Dendritic cell treated with granulocyte-macrophage colony-stimulating factor and Interleukin-4, amounts not matched to agents 40 ng/mL and 50 ng/mL, for 4 days (primary cell): ENCODE measurements around the gene ZNF385A.
"Not testable (repeated sequence)": the region's sequence is repeated elsewhere in the genome, so short reads cannot be mapped to it uniquely, and the experiment has no call there.

Experiments
- H3K27ac Mint-ChIP-seq: one replicate; pipeline ENCODE4 v1.8.0; 2022; ENCODE audit warnings: mild to moderate bottlenecking, mixed read lengths
- H3K27me3 Mint-ChIP-seq: one replicate; pipeline ENCODE4 v1.8.0; 2022; ENCODE audit warnings: mild to moderate bottlenecking, mixed read lengths
- H3K36me3 Mint-ChIP-seq: one replicate; pipeline ENCODE4 v1.8.0; 2022; ENCODE audit warnings: low read depth, mixed read lengths
- H3K4me1 Mint-ChIP-seq: one replicate; pipeline ENCODE4 v1.8.0; 2022; ENCODE audit warnings: low read depth, mixed read lengths
- H3K4me3 Mint-ChIP-seq: one replicate; pipeline ENCODE4 v1.8.0; 2022; ENCODE audit warnings: mild to moderate bottlenecking, moderate library complexity, mixed read lengths
- H3K9me3 Mint-ChIP-seq: one replicate; pipeline ENCODE4 v1.8.0; 2022; ENCODE audit warnings: mixed read lengths
- intact Hi-C: fragments of 100-400 bp; cut with micrococcal nuclease; formaldehyde crosslinking; loops from one replicate; pipeline ENCODE4 v1.15.0; 2022

The ZNF385A gene

DNA sequence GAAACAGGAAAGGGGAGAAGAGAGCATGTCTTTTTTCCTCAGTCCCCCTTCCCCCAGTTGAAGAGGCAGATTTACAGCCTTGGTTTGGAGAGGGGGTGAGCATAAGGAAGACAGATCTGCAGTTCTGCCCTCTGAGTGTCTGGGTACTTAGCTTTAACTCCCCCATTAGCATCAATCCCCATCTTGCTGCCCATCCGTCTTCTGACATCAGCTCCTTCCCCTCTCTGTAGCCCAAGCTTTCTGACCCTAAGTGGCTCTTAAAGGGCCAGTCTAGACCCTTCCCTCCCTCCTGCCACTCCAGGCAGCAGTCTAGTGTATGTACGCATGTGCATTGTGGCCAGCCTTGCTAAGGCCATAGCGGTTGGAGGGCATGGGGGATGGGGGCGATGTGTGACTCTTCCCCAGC is 27.6 kb downstream of the ZNF385A start:
- no peak overlapping the region for H3K4me3 Mint-ChIP-seq
- H3K4me1 Mint-ChIP-seq, result peaks cover 15% of the 10 kb centered on the region
- no peaks in the 10 kb centered on the region for H3K9me3 Mint-ChIP-seq
- H3K27ac Mint-ChIP-seq, result no peak overlapping the region
- intact Hi-C loops, result no loop called here
- peaks cover 5% of the 10 kb centered on the region for H3K36me3 Mint-ChIP-seq
- H3K27me3 Mint-ChIP-seq, result no peaks in the 10 kb centered on the region

DNA sequence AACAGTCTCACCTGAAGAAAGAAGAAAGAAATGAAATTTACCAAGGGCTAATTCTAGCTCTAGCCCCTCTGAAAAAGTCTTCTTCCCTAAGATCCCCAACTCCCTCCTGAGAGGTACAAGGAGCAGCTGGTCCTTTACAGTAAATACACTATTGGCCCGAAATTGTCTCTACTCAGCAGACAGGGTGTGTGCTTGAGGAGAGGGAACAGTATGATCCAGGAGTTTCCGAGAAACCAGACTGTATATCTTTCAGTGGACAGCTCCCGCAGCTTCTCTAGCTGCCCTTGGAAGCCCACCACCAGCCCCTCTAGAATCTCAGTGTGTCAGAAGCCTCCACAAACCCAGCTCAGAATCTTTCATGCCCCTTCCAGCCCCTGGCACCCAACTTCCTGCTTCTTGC is 28.3 kb downstream of the ZNF385A start:
- Mint-ChIP-seq H3K4me3 (no peak overlapping the region), H3K27ac (no peak overlapping the region), H3K4me1 (peaks cover 23% of the 10 kb centered on the region), H3K36me3 (peaks cover 13% of the 10 kb centered on the region), H3K9me3 (no peaks in the 10 kb centered on the region), H3K27me3 (peaks cover 2% of the 10 kb centered on the region)
- intact Hi-C loops, result no loop called here

DNA sequence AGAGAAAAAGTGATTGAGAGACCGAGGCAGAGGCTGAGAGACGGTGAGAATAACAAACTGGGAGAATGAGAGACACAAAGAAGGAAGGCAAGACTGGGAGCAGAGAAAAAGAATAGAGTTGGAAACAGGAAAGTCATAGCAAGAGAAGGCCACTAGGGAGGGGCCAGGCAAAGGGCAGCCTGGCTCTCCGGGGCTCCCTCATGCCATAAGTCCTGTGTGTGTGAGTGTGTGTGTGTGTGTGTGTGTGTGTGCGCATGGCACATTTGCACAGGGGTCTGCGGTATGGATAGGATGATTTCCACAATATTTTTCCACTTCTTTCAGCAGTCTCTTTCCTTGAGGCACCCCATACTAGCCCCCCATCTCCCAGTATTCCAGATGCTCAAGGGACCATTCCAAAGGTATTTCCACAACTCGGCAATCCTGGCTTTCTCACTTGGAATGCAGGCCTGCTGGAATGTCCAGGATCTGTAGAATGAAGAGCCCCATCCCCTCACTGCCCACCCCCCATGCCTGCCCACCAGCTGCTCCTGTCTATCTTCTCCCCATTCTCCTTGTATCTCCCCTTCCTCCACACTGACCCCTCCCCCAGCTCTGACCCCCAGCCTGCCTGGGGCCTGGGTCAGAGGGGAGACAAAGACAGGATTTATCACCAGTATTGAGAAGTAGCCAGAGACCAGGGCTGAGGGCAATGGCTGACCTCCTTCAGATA is 29.3 kb downstream of the ZNF385A start:
- H3K27me3 Mint-ChIP-seq, result peaks cover 2% of the 10 kb centered on the region
- H3K27ac Mint-ChIP-seq, result no peak overlapping the region
- peaks cover 22% of the 10 kb centered on the region for H3K36me3 Mint-ChIP-seq
- no peaks in the 10 kb centered on the region for H3K9me3 Mint-ChIP-seq
- peaks cover 20% of the 10 kb centered on the region for H3K4me1 Mint-ChIP-seq
- no peak overlapping the region for H3K4me3 Mint-ChIP-seq
- intact Hi-C loops, result no loop called here

- H3K9me3 Mint-ChIP-seq, H3K27ac Mint-ChIP-seq, H3K27me3 Mint-ChIP-seq, H3K4me3 Mint-ChIP-seq, intact Hi-C loops: not testable (repeated sequence)
- H3K4me1 Mint-ChIP-seq, result peaks cover 22% of the 10 kb centered on the region
- peaks cover 32% of the 10 kb centered on the region for H3K36me3 Mint-ChIP-seq
Observed at GRCh38 chr12:54354271-54354670, 30.3 kb downstream of the ZNF385A start.

GRCh38 chr12:54352891-54353874 is 31.4 kb downstream of the ZNF385A start:
- Mint-ChIP-seq H3K4me1 (peaks cover 22% of the 10 kb centered on the region), H3K27ac (no peak overlapping the region), H3K9me3 (no peaks in the 10 kb centered on the region), H3K36me3 (peaks cover 43% of the 10 kb centered on the region), H3K27me3 (peaks cover 2% of the 10 kb centered on the region), H3K4me3 (no peak overlapping the region)
- intact Hi-C loops, result no loop called here

DNA sequence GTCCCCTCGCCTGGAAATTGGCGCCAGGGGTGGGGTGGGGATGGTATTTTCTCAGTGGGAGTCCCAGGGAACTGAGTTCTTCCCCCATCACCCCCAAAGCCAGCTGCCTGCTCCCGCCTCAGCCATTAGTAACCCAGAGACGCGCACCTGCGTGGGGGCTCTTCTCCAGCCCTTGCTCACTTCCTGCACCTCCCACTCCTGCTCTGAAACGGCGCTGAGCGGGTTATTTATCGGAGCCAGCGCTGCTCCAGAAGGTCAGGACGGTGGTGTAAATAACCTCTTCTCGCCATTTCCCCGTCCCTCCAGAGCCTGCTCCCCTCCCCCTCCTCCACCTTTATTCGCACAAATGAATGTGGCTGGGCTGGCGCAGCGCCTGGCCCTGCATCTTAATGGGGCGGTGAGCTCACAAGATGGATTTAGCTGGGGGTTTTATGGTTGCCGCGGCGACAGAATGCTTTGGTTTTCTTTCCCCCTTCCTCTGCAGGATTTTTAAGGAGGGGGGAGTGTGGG is 32.5 kb downstream of the ZNF385A start:
- peaks cover 54% of the 10 kb centered on the region for H3K36me3 Mint-ChIP-seq
- H3K4me1 Mint-ChIP-seq, result peaks cover 22% of the 10 kb centered on the region
- no peak overlapping the region for H3K27ac Mint-ChIP-seq
- intact Hi-C loops, result no loop called here
- H3K9me3 Mint-ChIP-seq, result no peaks in the 10 kb centered on the region
- no peak overlapping the region for H3K4me3 Mint-ChIP-seq
- peaks cover 2% of the 10 kb centered on the region for H3K27me3 Mint-ChIP-seq

GRCh38 chr12:54351341-54351740 is 33.2 kb downstream of the ZNF385A start:
- intact Hi-C loops, result no loop called here
- Mint-ChIP-seq H3K4me1 (peaks cover 18% of the 10 kb centered on the region), H3K9me3 (no peaks in the 10 kb centered on the region), H3K27ac (no peak overlapping the region), H3K36me3 (peaks cover 61% of the 10 kb centered on the region), H3K4me3 (no peak overlapping the region), H3K27me3 (peaks cover 2% of the 10 kb centered on the region)

DNA sequence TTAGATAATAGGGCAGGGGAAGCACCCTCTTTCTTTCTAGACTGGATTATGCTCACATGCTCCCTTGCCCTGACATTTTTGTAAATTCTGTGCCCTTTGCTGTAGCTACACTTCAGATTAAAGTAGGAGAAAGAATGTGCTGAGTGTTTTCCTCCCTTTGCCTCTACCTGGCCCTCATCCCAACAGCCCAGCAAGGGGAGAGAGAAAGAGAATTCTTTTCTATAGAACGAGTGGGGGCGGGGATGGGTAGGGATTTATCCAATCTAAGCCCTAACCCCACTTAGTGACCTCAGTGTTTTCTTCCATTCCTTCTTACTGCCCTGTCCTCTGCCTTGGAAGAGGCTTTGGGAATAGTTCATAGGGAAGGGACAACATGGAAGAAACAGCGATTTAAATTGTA is 33.8 kb downstream of the ZNF385A start:
- no peak overlapping the region for H3K4me3 Mint-ChIP-seq
- intact Hi-C loops, result no loop called here
- peaks cover 18% of the 10 kb centered on the region for H3K4me1 Mint-ChIP-seq
- no peaks in the 10 kb centered on the region for H3K9me3 Mint-ChIP-seq
- H3K27me3 Mint-ChIP-seq, result peaks cover 2% of the 10 kb centered on the region
- peaks cover 67% of the 10 kb centered on the region for H3K36me3 Mint-ChIP-seq
- H3K27ac Mint-ChIP-seq, result no peak overlapping the region

- Mint-ChIP-seq H3K9me3 (no peaks in the 10 kb centered on the region), H3K27ac (no peak overlapping the region), H3K36me3 (peaks cover 77% of the 10 kb centered on the region), H3K4me1 (peaks cover 27% of the 10 kb centered on the region), H3K27me3 (peaks cover 2% of the 10 kb centered on the region), H3K4me3 (no peak overlapping the region)
- intact Hi-C loops, result no loop called here
Observed at GRCh38 chr12:54349679-54350078, 34.9 kb downstream of the ZNF385A start.

DNA sequence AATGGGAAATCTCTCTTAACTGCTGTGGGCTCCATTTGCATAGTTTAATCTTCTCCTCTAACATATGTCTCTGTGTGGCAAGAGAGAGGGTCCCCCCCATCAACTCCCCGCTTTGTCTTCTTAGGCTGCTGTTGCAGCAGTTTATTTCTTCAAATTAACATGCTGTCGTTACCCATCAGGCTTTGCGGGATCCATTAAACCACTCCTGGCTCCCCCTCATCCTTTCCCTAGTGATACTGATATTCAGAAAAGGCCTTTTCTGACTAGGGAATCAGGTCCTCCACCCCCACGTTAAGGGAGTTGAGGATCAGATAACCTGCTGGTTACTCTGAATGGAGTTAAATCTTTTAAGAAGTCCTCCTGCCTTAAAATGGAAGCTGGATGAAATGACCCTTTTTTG is 35.5 kb downstream of the ZNF385A start:
- Mint-ChIP-seq H3K27ac (no peak overlapping the region), H3K27me3 (peaks cover 2% of the 10 kb centered on the region), H3K9me3 (no peaks in the 10 kb centered on the region), H3K36me3 (peaks cover 82% of the 10 kb centered on the region), H3K4me1 (peaks cover 27% of the 10 kb centered on the region), H3K4me3 (no peak overlapping the region)
- intact Hi-C loops, result no loop called here

- H3K9me3 Mint-ChIP-seq, result no peaks in the 10 kb centered on the region
- H3K4me3 Mint-ChIP-seq, result no peak overlapping the region
- H3K27ac Mint-ChIP-seq, result no peak overlapping the region
- no peaks in the 10 kb centered on the region for H3K27me3 Mint-ChIP-seq
- intact Hi-C loops, result no loop called here
- H3K4me1 Mint-ChIP-seq, result peaks cover 38% of the 10 kb centered on the region
- peaks cover 62% of the 10 kb centered on the region for H3K36me3 Mint-ChIP-seq
Observed at GRCh38 chr12:54341378-54342300, 42.9 kb downstream of the ZNF385A start.

DNA sequence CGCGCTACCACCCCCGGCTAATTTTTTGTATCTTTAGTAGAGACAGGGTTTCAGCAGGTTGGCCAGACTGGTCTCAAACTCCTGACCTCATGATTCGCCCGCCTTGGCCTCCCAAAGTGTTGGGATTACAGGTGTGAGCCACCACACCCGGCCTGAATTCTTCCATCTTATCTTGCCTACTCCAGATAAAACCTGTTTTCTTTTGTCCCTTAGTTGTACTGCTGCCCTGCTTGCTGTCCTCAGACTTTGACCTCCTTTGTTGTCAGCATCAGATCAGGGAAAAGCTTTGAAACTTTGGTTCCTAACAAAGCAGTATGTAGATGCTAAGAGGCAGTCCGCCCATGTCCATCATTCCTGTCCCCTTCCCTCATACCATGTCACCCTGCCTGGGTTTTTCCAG is 43.7 kb downstream of the ZNF385A start:
- H3K27ac Mint-ChIP-seq, result no peak overlapping the region

DNA sequence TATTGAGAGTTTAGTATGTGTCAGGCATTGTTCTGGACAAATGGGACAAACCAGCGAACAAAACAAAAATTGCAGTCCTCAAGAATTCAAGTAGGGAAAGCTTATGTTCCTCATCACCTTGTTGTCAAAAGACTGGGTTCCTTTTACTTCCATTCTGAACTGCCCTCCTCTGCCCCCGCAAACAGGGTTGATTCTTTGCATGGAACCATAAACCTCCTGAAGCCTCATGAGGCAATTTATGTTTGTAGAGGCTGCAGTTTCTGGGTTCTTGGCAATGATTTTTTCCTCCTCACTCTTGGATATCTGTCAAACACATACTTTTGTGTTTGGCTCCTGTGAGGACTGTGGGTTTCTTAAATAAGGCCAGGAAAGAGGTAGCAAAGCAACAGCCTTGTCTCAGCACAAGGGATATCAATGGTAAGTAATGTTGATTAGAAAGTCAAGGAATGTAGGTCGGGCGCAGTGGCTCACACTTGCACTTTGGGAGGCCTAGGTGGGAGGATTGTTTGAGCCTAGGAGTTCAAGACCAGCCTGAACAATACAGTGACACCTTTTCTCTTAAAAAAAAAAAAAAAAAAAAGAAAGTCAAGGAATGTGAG is 45.7 kb downstream of the ZNF385A start:
- H3K27me3 Mint-ChIP-seq, result no peaks in the 10 kb centered on the region
- intact Hi-C loops, result no loop called here
- no peak overlapping the region for H3K27ac Mint-ChIP-seq
- H3K4me1 Mint-ChIP-seq, result peaks cover 34% of the 10 kb centered on the region
- no peak overlapping the region for H3K4me3 Mint-ChIP-seq
- peaks cover 41% of the 10 kb centered on the region for H3K36me3 Mint-ChIP-seq
- H3K9me3 Mint-ChIP-seq, result no peaks in the 10 kb centered on the region

More for the DNA sequence above, 43.7 kb downstream of the ZNF385A start:
- peaks cover 54% of the 10 kb centered on the region for H3K36me3 Mint-ChIP-seq
- H3K4me1 Mint-ChIP-seq, result peaks cover 42% of the 10 kb centered on the region
- intact Hi-C loops, result no loop called here
- H3K9me3 Mint-ChIP-seq, result no peaks in the 10 kb centered on the region
- no peak overlapping the region for H3K4me3 Mint-ChIP-seq
- no peaks in the 10 kb centered on the region for H3K27me3 Mint-ChIP-seq
